IPS-18c (cell line): ENCODE measurements around the gene RAD51C.
A peak's percentile ranks its signal among the peaks of the same experiment; 100 is the strongest.
"Not testable (repeated sequence)": the region's sequence is repeated elsewhere in the genome, so short reads cannot be mapped to it uniquely, and the experiment has no call there.

ENCODE experiments used
- H3K4me3 ChIP-seq: 2 replicates; pipeline ENCODE4 v1.7.0; 2013; ENCODE audit warnings: low read depth, mild to moderate bottlenecking, low read length, moderate library complexity; ENCODE audit not compliant: insufficient read depth
- H3K9me3 ChIP-seq: one replicate; pipeline ENCODE4 v1.6.1; 2013; ENCODE audit warnings: mild to moderate bottlenecking, low read length, moderate library complexity; ENCODE audit not compliant: control insufficient read depth, insufficient read depth

RAD51C gene

DNA sequence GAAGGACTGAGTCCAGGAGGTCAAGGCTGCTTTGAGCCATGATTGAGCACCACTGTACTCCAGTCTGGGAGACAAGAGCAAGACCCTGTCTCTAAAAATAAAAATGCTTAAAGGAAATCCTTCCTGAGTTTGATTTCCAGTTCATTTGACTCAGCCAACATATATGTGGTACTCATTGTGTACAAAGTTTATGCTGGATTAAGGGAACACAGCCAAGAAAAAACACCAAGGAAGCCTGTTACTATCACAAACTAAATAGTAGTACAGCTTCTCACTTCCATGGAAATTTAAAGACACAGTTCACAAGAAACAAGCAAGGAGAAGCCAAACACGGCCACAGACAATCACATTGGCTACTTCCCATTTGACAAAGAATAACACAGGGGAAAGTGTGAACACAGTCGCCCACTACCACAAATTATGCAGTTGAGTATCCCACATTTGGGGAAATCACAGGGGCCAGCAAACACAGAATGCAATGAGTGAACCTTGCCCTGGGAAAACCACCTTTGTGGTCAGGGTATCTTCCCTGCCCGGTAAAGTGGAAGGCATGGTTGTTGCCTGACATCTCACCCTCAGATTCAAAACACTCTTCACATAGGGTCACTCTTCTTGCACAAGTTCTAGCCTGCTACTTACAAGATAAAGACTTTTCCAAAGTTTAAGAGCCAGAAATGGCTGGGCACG lies 15.1 kb upstream of the RAD51C start:
- Histone ChIP-seq H3K4me3 (no peak overlapping the region), H3K9me3 (no peaks in the 10 kb centered on the region)

DNA sequence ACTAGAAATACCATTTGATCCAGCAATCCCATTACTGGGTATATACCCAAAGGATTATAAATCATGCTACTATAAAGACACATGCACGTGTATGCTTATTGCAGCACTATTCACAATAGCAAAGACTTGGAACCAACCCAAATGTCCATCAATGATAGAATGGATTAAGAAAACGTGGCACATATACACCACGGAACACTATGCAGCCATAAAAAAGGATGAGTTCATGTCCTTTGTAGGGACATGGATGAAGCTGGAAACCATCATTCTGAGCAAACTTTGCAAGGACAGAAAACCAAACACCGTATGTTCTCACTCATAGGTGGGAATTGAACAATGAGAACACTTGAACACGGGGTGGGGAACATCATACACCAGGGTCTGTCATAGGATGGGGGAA lies 14.1 kb upstream of the RAD51C start:
- H3K9me3 ChIP-seq, H3K4me3 ChIP-seq: not testable (repeated sequence)

DNA sequence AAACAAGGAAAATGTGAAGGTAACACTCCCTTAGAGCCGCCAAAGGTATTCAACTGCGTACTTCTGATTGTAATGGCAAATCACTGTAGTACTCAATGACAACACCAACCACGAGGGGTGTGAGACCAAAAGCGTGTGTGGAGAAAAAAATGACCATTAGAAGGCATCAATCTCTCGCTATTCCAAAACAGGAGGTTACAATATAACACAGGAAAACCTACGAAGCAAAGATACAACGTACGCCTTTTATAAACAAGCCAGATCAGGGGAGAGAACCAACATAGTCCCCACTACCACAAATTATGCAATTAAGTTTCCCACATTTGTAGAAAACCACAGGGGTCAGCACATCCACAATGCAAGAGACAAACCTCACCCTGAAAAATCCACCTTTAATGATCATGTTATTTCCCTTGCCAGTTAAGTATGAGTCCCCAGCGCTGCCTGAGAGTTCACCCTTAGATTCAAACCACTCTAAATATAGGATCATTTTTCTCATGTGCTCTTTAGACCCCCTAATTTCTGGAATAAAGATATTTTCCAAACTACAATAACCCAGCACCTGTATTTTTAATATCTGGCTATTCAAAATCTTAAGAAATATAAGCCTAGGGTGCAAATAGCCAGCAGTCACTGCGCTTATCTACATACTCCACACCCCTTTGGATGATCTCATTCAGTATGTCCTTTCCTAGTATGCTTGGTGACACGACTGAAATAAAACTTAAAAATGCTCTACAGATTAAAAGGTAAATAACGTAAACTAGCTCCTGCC lies 13.0 kb upstream of the RAD51C start:
- Histone ChIP-seq H3K9me3 (no peaks in the 10 kb centered on the region), H3K4me3 (no peak overlapping the region)

DNA sequence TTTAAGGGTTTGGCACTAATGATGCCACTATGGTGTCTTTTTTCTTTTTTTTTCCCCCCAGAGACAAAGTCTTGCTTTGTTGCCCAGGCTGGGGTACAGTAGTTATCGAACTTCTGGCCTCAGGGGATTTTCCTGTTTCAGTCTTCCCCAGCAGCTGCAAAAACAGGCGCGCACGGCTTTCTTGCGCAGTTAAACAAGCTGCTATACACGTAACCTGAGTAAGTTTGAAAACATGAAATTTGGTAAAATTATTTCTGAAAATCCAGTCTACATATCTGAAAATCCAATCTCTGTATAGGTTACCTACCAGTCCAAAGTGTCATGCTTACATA lies 12.4 kb upstream of the RAD51C start:
- H3K9me3 ChIP-seq: no peaks in the 10 kb centered on the region
- no peak overlapping the region for H3K4me3 ChIP-seq

DNA sequence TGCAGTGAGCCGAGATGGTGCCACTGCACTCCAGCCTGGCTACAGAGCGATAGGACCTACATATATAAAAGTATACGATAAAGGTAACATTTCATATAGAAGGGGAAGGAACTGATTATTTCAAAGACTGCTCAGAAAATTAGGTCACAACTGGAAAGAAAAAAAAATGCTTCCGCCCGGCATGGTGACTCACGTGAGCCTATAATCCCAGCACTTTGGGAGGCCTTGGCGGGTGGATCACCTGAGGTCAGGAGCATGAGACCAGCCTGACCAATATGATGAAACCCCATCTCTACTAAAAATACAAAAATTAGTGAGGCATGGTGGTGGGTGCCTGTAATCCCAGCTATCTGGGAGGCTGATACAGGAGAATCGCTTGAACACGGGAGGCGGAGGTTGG lies 8.4 kb upstream of the RAD51C start:
- no peak overlapping the region for H3K4me3 ChIP-seq

DNA sequence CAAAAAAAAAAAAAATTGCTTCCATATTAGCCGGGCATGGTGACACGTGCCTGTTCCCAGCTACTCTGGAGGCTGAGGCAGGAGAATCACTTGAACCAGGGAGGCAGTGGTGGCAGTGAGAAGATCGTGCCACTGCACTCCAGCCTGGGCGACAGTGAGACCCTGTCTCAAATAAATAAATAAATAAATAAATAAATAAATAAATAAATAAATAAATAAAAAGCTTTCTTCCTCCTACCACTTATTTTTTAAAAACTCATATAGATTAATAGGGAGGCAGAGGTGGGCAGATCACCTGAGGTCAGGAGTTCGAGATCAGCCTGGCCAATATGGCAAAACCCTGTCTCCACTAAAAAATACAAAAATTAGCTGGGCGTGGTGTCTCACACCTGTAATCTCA lies 7.9 kb upstream of the RAD51C start:
- H3K9me3 ChIP-seq, H3K4me3 ChIP-seq: not testable (repeated sequence)

More for the DNA sequence above, 8.4 kb upstream of the RAD51C start:
- no peaks in the 10 kb centered on the region for H3K9me3 ChIP-seq

DNA sequence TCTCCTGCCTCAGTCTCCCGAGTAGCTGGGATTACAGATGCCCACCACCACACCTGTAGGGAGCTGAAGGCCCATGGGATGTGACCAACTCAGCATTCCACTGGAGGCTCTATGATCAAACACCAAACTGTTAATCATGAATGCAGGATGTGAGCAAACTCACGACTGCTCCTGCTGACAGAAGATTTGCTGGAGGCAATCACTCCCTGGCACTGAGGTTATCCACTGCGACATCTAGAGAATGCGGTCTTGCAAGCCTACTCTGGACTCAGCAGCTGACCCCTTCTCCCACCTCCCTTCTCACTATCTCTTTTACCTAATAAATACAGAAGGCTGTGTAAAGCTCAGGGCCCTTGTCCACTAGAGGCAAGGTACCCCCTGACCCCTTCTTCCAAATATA lies 5.4 kb upstream of the RAD51C start:
- Histone ChIP-seq H3K9me3 (no peaks in the 10 kb centered on the region), H3K4me3 (no peak overlapping the region)

DNA sequence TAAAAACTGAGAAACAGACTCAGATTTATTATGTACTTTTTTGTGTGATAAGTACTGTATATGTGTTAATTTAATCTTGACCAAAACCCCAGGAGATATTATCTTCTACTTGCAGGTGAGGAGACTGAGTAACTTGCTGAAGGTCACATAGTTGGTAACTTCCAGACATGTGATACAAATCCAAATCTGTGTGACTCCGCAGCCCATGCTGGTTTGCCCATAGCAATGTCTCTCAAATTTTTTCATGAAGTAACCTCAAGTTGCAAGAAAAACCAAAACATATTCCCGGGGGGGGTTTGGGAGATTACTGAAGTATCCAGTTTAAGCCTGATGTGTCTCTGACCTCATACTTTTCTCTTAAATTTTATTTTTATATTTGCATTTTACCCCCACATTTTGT lies 3.9 kb upstream of the RAD51C start:
- Histone ChIP-seq H3K9me3 (no peaks in the 10 kb centered on the region), H3K4me3 (no peak overlapping the region)

DNA sequence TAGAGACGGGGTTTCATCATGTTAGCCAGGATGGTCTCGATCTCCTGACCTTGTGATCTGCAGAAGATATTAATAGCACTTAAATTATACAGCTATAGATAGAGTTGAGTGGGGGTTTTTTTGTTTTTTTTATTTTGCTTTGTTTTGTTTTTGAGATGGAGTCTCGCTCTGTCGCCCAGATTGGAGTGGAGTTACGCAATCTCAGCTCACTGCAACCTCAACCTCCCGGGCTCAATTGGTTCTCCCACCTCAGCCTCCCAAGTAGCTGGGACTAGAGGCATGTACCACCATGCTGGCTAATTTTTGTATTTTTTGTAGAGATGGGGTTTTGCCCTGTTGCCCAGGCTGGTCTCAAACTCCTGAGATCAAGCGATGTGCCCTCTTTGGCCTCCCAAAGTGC lies 2.4 kb upstream of the RAD51C start:
- H3K9me3 ChIP-seq, H3K4me3 ChIP-seq: not testable (repeated sequence)

DNA sequence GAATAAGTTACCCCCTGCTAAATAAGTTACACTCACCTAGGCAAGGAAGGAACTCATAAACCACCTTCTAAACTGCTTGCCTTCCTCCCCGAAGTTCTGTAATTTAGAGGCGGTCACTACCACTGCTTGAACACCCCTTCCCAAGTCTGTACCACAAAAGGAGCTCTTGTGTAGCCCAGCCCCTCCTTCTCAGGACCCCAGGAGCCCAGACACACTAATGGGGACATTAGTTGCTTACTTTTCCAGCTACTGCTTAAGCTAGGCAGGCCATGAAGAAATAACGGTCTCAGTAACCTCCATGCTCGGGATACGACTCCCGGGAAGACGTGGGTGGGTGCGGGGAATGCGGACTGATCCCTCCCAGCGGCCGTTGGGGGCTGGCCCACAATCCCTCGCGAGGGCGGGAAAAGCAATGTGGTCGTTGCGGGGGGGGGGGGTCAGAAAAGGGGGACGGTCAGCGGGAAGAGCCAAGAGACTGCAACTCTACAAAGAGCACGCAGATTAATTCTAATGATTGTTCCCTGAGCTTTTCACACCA lies 632 bp upstream of the RAD51C start, which contains the start of gene TEX14:
TSS of gene TEX14 (minus strand) at position 345 of the 538 bp plus-strand sequence. CDS start 40,044 bp downstream, outside the sequence.
- no peaks in the 10 kb centered on the region for H3K9me3 ChIP-seq

DNA sequence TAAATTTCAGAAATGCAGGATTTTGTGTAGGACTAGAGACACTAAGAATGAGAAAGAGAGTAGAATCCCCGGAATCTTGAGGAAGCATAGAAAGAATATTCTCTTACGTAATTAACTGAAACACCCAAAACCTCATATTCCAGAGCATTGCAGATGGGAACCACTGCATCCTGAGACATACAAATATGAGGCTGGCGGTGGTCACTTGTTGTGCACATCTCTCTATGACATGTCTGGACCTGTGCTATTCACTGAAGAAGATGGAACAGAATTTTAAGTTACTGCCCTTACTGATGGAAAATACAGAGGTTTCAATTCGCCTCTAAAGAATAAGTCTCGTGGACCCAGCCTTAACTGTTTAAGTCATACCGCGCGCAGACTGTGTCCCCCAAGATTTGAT lies 806 bp downstream of the RAD51C start:
- 0 out of 2 replicates have a peak overlapping the region, but pooled peaks have one; percentile 43 for H3K4me3 ChIP-seq
- no peaks in the 10 kb centered on the region for H3K9me3 ChIP-seq

More for the DNA sequence above, 632 bp upstream of the RAD51C start, which contains the start of gene TEX14:
- H3K4me3 ChIP-seq: peak within 1 kb of the TSS; percentile 43

DNA sequence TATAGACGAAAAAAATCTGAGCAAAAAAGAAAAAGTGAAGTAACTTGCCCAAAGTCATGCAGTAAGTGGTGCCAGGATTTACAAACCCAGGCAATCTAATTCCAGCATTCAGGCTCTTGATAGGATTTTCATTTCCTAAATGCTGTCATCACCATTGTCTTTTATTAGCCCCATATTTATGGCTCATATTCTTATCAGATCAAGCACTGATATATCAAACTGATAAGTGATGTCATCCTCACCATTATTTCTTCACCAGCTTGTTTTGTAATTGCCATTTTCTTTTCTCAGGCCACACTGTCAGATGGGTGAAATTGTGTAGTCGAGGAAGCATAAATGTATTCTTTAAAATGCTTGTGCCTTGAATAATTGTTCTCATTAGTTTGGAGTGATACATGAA lies 1.3 kb downstream of the RAD51C start:
- Histone ChIP-seq H3K4me3 (no peak overlapping the region), H3K9me3 (no peaks in the 10 kb centered on the region)

DNA sequence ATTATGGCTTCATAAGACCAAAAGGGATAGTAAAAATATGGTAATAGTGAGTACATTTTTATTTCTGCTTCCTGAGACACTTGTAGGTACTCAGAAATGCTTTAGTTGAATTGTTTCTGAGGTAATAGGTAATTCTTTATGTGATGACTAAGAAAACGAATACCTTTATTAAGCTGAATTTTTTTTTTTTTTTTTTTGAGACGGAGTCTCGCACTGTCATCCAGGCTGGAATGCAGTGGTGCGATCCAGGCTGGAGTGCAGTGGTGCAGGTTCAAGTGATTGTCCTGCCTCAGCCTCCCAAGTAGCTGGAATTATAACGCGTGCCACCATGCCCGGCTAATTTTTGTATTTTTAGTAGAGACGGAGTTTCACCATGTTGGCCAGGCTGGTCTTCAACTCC lies 1.9 kb downstream of the RAD51C start:
- no peaks in the 10 kb centered on the region for H3K9me3 ChIP-seq
- H3K4me3 ChIP-seq: no peak overlapping the region

DNA sequence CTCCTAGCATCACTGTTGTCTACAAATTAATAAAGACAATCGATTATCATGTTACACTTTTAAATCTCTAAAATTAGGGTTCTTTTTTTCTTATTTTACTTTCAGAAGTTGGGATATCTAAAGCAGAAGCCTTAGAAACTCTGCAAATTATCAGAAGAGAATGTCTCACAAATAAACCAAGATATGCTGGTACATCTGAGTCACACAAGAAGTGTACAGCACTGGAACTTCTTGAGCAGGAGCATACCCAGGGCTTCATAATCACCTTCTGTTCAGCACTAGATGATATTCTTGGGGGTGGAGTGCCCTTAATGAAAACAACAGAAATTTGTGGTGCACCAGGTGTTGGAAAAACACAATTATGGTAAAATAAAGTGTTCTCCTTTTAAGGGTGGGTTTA lies 2.4 kb downstream of the RAD51C start:
- no peaks in the 10 kb centered on the region for H3K9me3 ChIP-seq
- H3K4me3 ChIP-seq: no peak overlapping the region

DNA sequence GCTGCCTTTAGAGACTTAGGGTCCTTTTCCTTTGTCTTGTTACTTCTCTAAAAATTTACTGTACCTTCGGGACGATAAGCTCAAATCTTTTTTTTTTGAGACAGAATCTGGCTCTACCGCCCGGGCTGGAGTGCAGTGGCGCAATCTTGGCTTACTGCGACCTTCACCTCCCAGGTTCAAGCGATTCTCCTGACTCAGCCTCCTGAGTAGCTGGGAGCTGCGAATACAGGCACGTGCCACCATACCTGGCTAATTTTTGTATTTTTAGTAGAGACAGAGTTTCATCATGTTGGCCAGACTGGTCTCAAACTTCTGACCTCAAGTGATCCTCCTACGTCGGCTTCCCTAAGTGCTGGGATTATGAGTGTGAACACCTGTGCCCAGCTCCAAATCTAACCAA lies 7.4 kb downstream of the RAD51C start:
- H3K4me3 ChIP-seq: no peak overlapping the region
- no peaks in the 10 kb centered on the region for H3K9me3 ChIP-seq

DNA sequence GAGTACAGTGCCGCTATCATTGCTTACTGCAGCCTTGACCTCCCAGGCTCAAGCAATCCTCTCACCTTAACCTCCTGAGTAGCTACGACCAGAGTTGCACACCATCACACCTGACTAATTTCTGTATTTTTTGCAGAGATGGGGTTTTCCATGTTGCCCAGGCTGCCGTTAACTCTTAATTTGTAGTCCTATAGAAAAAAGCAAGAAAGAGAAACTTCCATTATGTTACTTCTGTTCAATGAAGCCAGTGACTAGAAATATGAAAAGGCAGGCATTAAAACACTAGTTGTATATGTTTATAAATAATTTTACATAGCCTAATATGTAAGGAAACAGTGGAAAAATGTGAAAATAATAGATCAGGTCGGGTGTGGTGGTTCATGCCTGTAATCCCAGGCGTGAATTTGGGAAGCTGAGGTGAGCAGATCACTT lies 9.7 kb downstream of the RAD51C start:
- no peak overlapping the region for H3K4me3 ChIP-seq
- H3K9me3 ChIP-seq: no peaks in the 10 kb centered on the region

DNA sequence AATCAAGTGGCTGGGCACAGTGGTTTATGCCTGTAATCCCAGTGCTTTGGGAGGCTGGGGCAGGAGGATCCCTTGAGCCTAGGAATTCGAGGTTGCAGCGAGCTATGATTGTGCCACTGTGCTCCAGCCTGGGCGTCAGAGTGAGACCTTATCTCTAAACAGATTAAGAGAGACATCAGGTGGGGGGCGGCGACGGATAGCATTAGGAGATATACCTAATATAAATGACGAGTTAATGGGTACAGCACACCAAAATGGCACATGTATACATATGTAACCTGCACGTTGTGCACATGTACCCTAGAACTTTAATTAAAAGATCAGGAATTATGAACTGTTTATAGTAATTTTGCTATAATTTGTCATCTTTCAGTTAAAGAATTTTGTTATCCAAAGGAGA lies 10.3 kb downstream of the RAD51C start:
- no peaks in the 10 kb centered on the region for H3K9me3 ChIP-seq
- H3K4me3 ChIP-seq: no peak overlapping the region

DNA sequence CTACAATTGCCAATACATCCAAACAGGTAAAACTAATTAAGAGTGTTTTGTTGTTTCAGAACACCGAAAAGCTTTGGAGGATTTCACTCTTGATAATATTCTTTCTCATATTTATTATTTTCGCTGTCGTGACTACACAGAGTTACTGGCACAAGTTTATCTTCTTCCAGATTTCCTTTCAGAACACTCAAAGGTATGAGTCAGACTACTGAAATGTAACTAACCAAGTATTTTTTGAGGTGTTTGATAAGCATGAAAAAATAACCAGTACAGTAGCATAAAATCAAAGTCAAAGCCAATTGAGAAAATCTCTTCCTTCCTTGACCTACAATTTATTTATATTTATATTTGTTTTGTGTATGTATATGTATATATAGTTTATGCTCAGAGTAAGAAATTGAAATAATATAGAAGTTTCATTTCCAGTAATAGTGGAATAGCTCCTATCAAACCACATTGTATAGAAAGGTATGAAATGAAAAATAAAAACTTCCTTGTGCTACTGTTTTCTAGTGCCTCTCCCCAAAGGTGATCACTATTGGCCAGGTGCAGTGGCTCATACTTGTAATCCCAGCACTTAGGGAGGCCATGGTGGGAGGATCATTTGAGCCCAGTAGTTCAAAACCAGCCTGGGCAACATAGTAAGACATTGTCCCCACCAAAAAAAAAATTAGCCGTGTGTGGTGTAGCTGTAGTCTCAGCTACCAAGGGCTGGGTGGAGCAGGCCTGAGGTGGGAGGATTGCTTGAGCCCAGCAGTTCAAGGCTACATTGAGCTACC lies 10.9 kb downstream of the RAD51C start:
- Histone ChIP-seq H3K9me3 (no peaks in the 10 kb centered on the region), H3K4me3 (no peak overlapping the region)
